Stimulated activated CD4-positive, alpha-beta T cell treated with anti-CD3 and anti-CD28 coated beads, TNF-alpha, amount 100 ng/mL, for 24 hours (primary cell): Measurements from ENCODE around the gene ANO2.

Experiments
- DNase-seq, 3 experiments: peaks; one replicate each; pipeline ENCODE4 v3.0.0-alpha.2; 2020; ENCODE audit warnings: low read depth in 3 of 3

The ANO2 gene

GRCh38 chr12:5916785-5917290 lies 28.2 kb downstream of the ANO2 start:
- no peak for DNase-seq

GRCh38 chr12:5915511-5915910 lies 29.5 kb downstream of the ANO2 start:
- DNase-seq: no peak

- no peak for DNase-seq
Measured at GRCh38 chr12:5914387-5915149, 30.5 kb downstream of the ANO2 start.

- no peak for DNase-seq
Measured at GRCh38 chr12:5913387-5913786, 31.7 kb downstream of the ANO2 start.

GRCh38 chr12:5912437-5913334 lies 32.4 kb downstream of the ANO2 start:
- DNase-seq: no peak

GRCh38 chr12:5912011-5912410 lies 33.0 kb downstream of the ANO2 start:
- DNase-seq: no peak

- no peak for DNase-seq
Measured at GRCh38 chr12:5910790-5911548, 34.1 kb downstream of the ANO2 start.

- DNase-seq: no peak
Measured at GRCh38 chr12:5909560-5909959, 35.5 kb downstream of the ANO2 start.

GRCh38 chr12:5908251-5908650 lies 36.8 kb downstream of the ANO2 start:
- DNase-seq: no peak

GRCh38 chr12:5907807-5908206 lies 37.3 kb downstream of the ANO2 start:
- no peak for DNase-seq

- DNase-seq: no peak
Measured at GRCh38 chr12:5905757-5906156, 39.3 kb downstream of the ANO2 start.

- no peak for DNase-seq
Measured at GRCh38 chr12:5904969-5905368, 40.1 kb downstream of the ANO2 start.

GRCh38 chr12:5904441-5904840 lies 40.6 kb downstream of the ANO2 start:
- DNase-seq: no peak

GRCh38 chr12:5902736-5903135 lies 42.3 kb downstream of the ANO2 start:
- DNase-seq: no peak

- no peak for DNase-seq
Measured at GRCh38 chr12:5901416-5901815, 43.6 kb downstream of the ANO2 start.

- DNase-seq: no peak
Measured at GRCh38 chr12:5900533-5901205, 44.4 kb downstream of the ANO2 start.

- no peak for DNase-seq
Measured at GRCh38 chr12:5900076-5900475, 45.0 kb downstream of the ANO2 start.

- DNase-seq: no peak
Measured at GRCh38 chr12:5899675-5900074, 45.4 kb downstream of the ANO2 start.

GRCh38 chr12:5898874-5899273 lies 46.2 kb downstream of the ANO2 start:
- no peak for DNase-seq

- peak in 1 of 3 experiments; percentile 44 for DNase-seq
Measured at GRCh38 chr12:5889381-5890047, 55.5 kb downstream of the ANO2 start.

- DNase-seq: no peak
Measured at GRCh38 chr12:5888816-5889315, 56.2 kb downstream of the ANO2 start.
